Ishikawa (cell line): ENCODE results near the gene NSG1.

Experiments used
- CEBPB ChIP-seq: IDR thresholded peaks from 2 replicates; pipeline ENCODE4 v1.6.1; 2012
- MAX ChIP-seq: IDR thresholded peaks from 2 replicates; pipeline ENCODE4 v1.6.1; 2012
- TAF1 ChIP-seq: IDR thresholded peaks from 2 replicates; pipeline ENCODE4 v1.6.1; 2012; ENCODE audit warnings: low read depth, mild to moderate bottlenecking
- USF1 ChIP-seq: IDR thresholded peaks from 2 replicates; pipeline ENCODE4 v1.6.1; 2012

GRCh38 chr4:4421356-4421755 lies 34.5 kb downstream of the NSG1 start:
- TF ChIP-seq CEBPB (no peak), MAX (no peak), TAF1 (no peak), USF1 (no peak)
